IMR-90 (cell line): ENCODE data around the gene DCP2. TPM values are rescaled to one million over a fixed set of nuclear protein-coding genes. Genes with fewer than 3 reads are reported as not detected.

Experiments used
- ATAC-seq: fragments of 200-7000 bp; cut with Tn5 transposase; 2 replicates; pipeline ENCODE4 v1.9.1; 2020; ENCODE audit warnings: low read depth, mild to moderate bottlenecking, moderate library complexity
- BruUV-seq: library from RNA; stranded (reverse); fragments of 400-500 nt; replicated peaks from 2 replicates; lab custom pipeline; 2021; lab: Mats Ljungman, UMichigan
- CTCF ChIA-PET: fragments of 300-600 bp; formaldehyde crosslinking; extraction: SDS; loops from one replicate; lab custom pipeline; 2021; ENCODE audit warnings: antibody characterized with exemption; lab: Yijun Ruan, JAX
- POLR2A ChIA-PET: fragments of 300-600 bp; sonication (Branson Sonifier 250); formaldehyde crosslinking; loops from one replicate; lab custom pipeline; 2022; ENCODE audit warnings: antibody characterized with exemption; ENCODE audit not compliant: unreplicated experiment; lab: Charles Lee
- DNase-seq: peaks from one replicate; pipeline ENCODE4 v3.0.0; 2013
- H2AFZ ChIP-seq: replicated peaks from 2 replicates; pipeline ENCODE3; 2013; ENCODE audit warnings: low read length, mild to moderate bottlenecking; ENCODE audit not compliant: poor library complexity
- H2AK5ac ChIP-seq: 2 replicates; pipeline ENCODE4 v1.6.1; 2013; ENCODE audit warnings: low read depth, low read length, inconsistent platforms
- H2AK9ac ChIP-seq: replicated peaks from 2 replicates; pipeline ENCODE3; 2013; ENCODE audit warnings: mild to moderate bottlenecking, low read depth, low read length, moderate library complexity; ENCODE audit not compliant: poor library complexity
- H2BK120ac ChIP-seq: 2 replicates; pipeline ENCODE4 v1.6.1; 2013; ENCODE audit warnings: low read depth, low read length, inconsistent platforms
- H2BK15ac ChIP-seq: 3 replicates; pipeline ENCODE4 v1.6.1; 2013; ENCODE audit warnings: low read depth, low read length, inconsistent platforms
- H2BK20ac ChIP-seq: 2 replicates; pipeline ENCODE4 v1.6.1; 2013; ENCODE audit warnings: low read depth, mild to moderate bottlenecking, inconsistent platforms, low read length, moderate library complexity
- H2BK5ac ChIP-seq: 2 replicates; pipeline ENCODE4 v1.6.1; 2013; ENCODE audit warnings: mild to moderate bottlenecking, low read depth, low read length, inconsistent platforms; ENCODE audit not compliant: poor library complexity, severe bottlenecking
- H3K14ac ChIP-seq: replicated peaks from 2 replicates; pipeline ENCODE4 v1.6.1; 2013; ENCODE audit warnings: low read depth, low read length, inconsistent platforms
- H3K18ac ChIP-seq: 2 replicates; pipeline ENCODE4 v1.6.1; 2013; ENCODE audit warnings: low read depth, low read length, control low read depth
- H3K23ac ChIP-seq: 2 replicates; pipeline ENCODE4 v1.6.1; 2013; ENCODE audit warnings: low read depth, low read length, inconsistent platforms
- H3K27ac ChIP-seq: 2 replicates; pipeline ENCODE4 v1.5.1; 2013; ENCODE audit warnings: mild to moderate bottlenecking, control low read depth, low read length; ENCODE audit not compliant: insufficient read depth
- H3K27me3 ChIP-seq: 2 replicates; pipeline ENCODE4 v1.6.1; 2013; ENCODE audit warnings: low read length; ENCODE audit not compliant: control insufficient read depth, insufficient read depth
- H3K36me3 ChIP-seq: 2 replicates; pipeline ENCODE4 v1.6.1; 2013; ENCODE audit warnings: low read length, mixed read lengths; ENCODE audit not compliant: control insufficient read depth, insufficient read depth
- H3K4ac ChIP-seq: 2 replicates; pipeline ENCODE4 v1.6.1; 2013; ENCODE audit warnings: low read depth, low read length, inconsistent platforms
- H3K4me1 ChIP-seq: 2 replicates; pipeline ENCODE4 v1.6.1; 2013; ENCODE audit warnings: low read length, mixed read lengths; ENCODE audit not compliant: control insufficient read depth, insufficient read depth
- H3K4me2 ChIP-seq: 2 replicates; pipeline ENCODE4 v1.6.1; 2013; ENCODE audit warnings: low read depth, mild to moderate bottlenecking, control low read depth, low read length, moderate library complexity
- H3K4me3 ChIP-seq: 2 replicates; pipeline ENCODE4 v1.5.1; 2013; ENCODE audit warnings: low read depth, mild to moderate bottlenecking, control low read depth, low read length, moderate library complexity; ENCODE audit not compliant: insufficient read depth
- H3K56ac ChIP-seq: 2 replicates; pipeline ENCODE4 v1.6.1; 2013; ENCODE audit warnings: low read length, inconsistent platforms; ENCODE audit not compliant: insufficient read depth; ENCODE audit errors: extremely low read depth
- H3K79me1 ChIP-seq, 2 experiments: 2 replicates each; pipeline ENCODE4 v1.6.1; 2013; ENCODE audit warnings: low read length in 2 of 2, inconsistent platforms in 1 of 2, low read depth in 1 of 2
- H3K9ac ChIP-seq: 2 replicates; pipeline ENCODE4 v1.6.1; 2013; ENCODE audit warnings: low read depth, low read length, control low read depth
- H3K9me1 ChIP-seq: 2 replicates; pipeline ENCODE4 v1.6.1; 2013; ENCODE audit warnings: low read length, inconsistent platforms; ENCODE audit not compliant: insufficient read depth
- H3K9me3 ChIP-seq: 2 replicates; pipeline ENCODE4 v1.6.1; 2013; ENCODE audit warnings: low read length; ENCODE audit not compliant: control insufficient read depth, insufficient read depth
- H4K20me1 ChIP-seq: 2 replicates; pipeline ENCODE4 v1.6.1; 2013; ENCODE audit warnings: low read length, inconsistent platforms; ENCODE audit not compliant: insufficient read depth
- H4K5ac ChIP-seq: 2 replicates; pipeline ENCODE4 v1.6.1; 2013; ENCODE audit warnings: mild to moderate bottlenecking, low read depth, low read length, control low read depth
- H4K8ac ChIP-seq, 2 experiments: 2 replicates each; pipeline ENCODE4 v1.6.1; 2013; ENCODE audit warnings: low read depth in 2 of 2, low read length in 2 of 2, control low read depth in 1 of 2, inconsistent platforms in 1 of 2
- H4K91ac ChIP-seq: 2 replicates; pipeline ENCODE4 v1.6.1; 2013; ENCODE audit warnings: low read depth, low read length, inconsistent platforms; ENCODE audit not compliant: insufficient read depth
- BHLHE40 ChIP-seq: fragments of 150-350 bp; IDR thresholded peaks from 2 replicates; pipeline ENCODE4 v1.6.1; 2016; ENCODE audit warnings: mild to moderate bottlenecking, low read depth, low read length
- CEBPB ChIP-seq: IDR thresholded peaks from 2 replicates; pipeline ENCODE4 v1.6.1; 2012; ENCODE audit warnings: low read depth, low read length, improper control_type of control experiment
- ELK1 ChIP-seq: fragments of 150-350 bp; IDR thresholded peaks from 2 replicates; pipeline ENCODE4 v1.6.1; 2016; ENCODE audit warnings: low read depth, mild to moderate bottlenecking, low read length, moderate library complexity, borderline replicate concordance
- FOS ChIP-seq: fragments of 150-350 bp; IDR thresholded peaks from 2 replicates; pipeline ENCODE4 v1.6.1; 2016; ENCODE audit warnings: low read depth, low read length
- MXI1 ChIP-seq: IDR thresholded peaks from 2 replicates; pipeline ENCODE4 v1.6.1; 2012; ENCODE audit warnings: low read depth, mild to moderate bottlenecking, low read length, moderate library complexity, borderline replicate concordance
- RCOR1 ChIP-seq: IDR thresholded peaks from 2 replicates; pipeline ENCODE4 v1.6.1; 2012; ENCODE audit warnings: mild to moderate bottlenecking, low read length, improper control_type of control experiment; ENCODE audit not compliant: insufficient replicate concordance
- SMC3 ChIP-seq: fragments of 150-350 bp; IDR thresholded peaks from 2 replicates; pipeline ENCODE4 v1.6.1; 2016; ENCODE audit warnings: low read depth, mild to moderate bottlenecking, antibody characterized with exemption, low read length, moderate library complexity
- WGBS, 2 experiments: methylation state at CpG; one replicate each; pipeline versions ENCODE4 v1.1.5 to v1.1.7; 2013; ENCODE audit warnings: missing lambda C conversion rate in 2 of 2; ENCODE audit not compliant: insufficient read length in 1 of 2; ENCODE audit errors: extremely low coverage in 2 of 2; 5-methylcytosine and 5-hydroxymethylcytosine counted together
- dilution Hi-C: fragments of 300-500 bp; cut with HindIII; formaldehyde crosslinking; loops from one replicate; pipeline ENCODE4 v1.14.3; 2018; ENCODE audit warnings: low sequenced_read_pairs; ENCODE audit not compliant: unreplicated experiment
- in situ Hi-C: fragments of 300-500 bp; cut with MboI; formaldehyde crosslinking; loops from 3 replicates; pipeline ENCODE4 v1.14.3; 2019; ENCODE audit warnings: low sequenced_read_pairs, inconsistent platforms, mixed read lengths
- intact Hi-C: fragments of 100-400 bp; cut with micrococcal nuclease; formaldehyde crosslinking; loops from 2 replicates; pipeline ENCODE4 v1.10.0; 2022
- polyA plus RNA-seq, 3 experiments: library from polyadenylated mRNA; depleted of rRNA; stranded (reverse); fragments of >200 nt; gene quantifications; 2 replicates each; pipeline ENCODE4 v1.2.3, GENCODE V29; 2012; ENCODE audit warnings: low replicate concordance in 1 of 3
- total RNA-seq: library from RNA; depleted of rRNA; stranded (reverse); fragments of >200 nt; gene quantifications from 2 replicates; pipeline ENCODE4 v1.2.3, GENCODE V29; 2012

DCP2 gene
- total and polyA plus RNA-seq, 2 of the 4 experiments (the other 2 are of a cell fraction), result 6.9 to 18.6 TPM

GRCh38 chr5:112983363-112983762 is 6.8 kb downstream of the DCP2 start:
- no peak; the same call in 1 of the 2 replicates for ATAC-seq
- H3K36me3 ChIP-seq, result peaks cover 2% of the 10 kb centered on the region; the same call in 1 of the 2 replicates
- CTCF ChIA-PET, result no interaction called here
- no peak overlapping the region for H3K4ac ChIP-seq
- no peak overlapping the region for H3K9ac ChIP-seq
- H3K27me3 ChIP-seq, result no peaks in the 10 kb centered on the region
- no peak overlapping the region for H3K56ac ChIP-seq
- peak; percentile 31 for DNase-seq
- H3K9me1 ChIP-seq, result peaks cover 5% of the 10 kb centered on the region; the same call in 1 of the 2 replicates
- no peak overlapping the region for H4K5ac ChIP-seq
- no peak overlapping the region for H2BK15ac ChIP-seq
- TF ChIP-seq ELK1 (no peak), MXI1 (no peak), SMC3 (no peak), BHLHE40 (no peak), RCOR1 (no peak), CEBPB (peak; percentile 59; the same call in 1 of the 2 replicates), FOS (no peak)
- no peak overlapping the region for H4K8ac ChIP-seq
- no peak overlapping the region for H2BK5ac ChIP-seq
- no peak overlapping the region for H3K18ac ChIP-seq
- no peak overlapping the region for H2BK120ac ChIP-seq
- no peaks in the 10 kb centered on the region for H3K9me3 ChIP-seq
- H3K79me1 ChIP-seq, result peaks cover 11 to 49% of the 10 kb centered on the region in 2 experiments
- POLR2A ChIA-PET, result no interaction called here
- H3K4me1 ChIP-seq, result peaks cover 2% of the 10 kb centered on the region; the same call in 1 of the 2 replicates
- intact Hi-C loops (no loop called here), dilution Hi-C loops (no loop called here), in situ Hi-C loops (loop anchor here (10.0 kb wide), 1 partner anchor 521 kb away; no protein-coding TSS in a partner anchor)
- H2AFZ ChIP-seq, result no peak overlapping the region
- no peak overlapping the region for H2BK20ac ChIP-seq
- no peak overlapping the region for H3K4me3 ChIP-seq
- no TSS peak for BruUV-seq
- 100% methylated on average over 1 of the region's 2 CpGs; no CpG with 5 or more reads in 1 of the 2 experiments for WGBS, 2 experiments
- H3K4me2 ChIP-seq, result no peak overlapping the region
- H3K23ac ChIP-seq, result no peak overlapping the region
- H4K20me1 ChIP-seq, result peaks cover 33% of the 10 kb centered on the region; the same call in 1 of the 2 replicates
- no peak overlapping the region for H3K27ac ChIP-seq
- H2AK9ac ChIP-seq, result no peak overlapping the region
- no peak overlapping the region for H2AK5ac ChIP-seq
- H3K14ac ChIP-seq, result no peak overlapping the region
- H4K91ac ChIP-seq, result no peak overlapping the region
